ENCODE measurements around the gene GTF2A2.
"Not testable (repeated sequence)": the region's sequence is repeated elsewhere in the genome, so short reads cannot be mapped to it uniquely, and the experiment has no call there.

The GTF2A2 gene

GRCh38 chr15:59701880-59702279, 44.6 kb upstream of the GTF2A2 start:
- Histone ChIP-seq H3K79me2 (ENCODE audit: insufficient read depth, low read length) (no peaks in the 10 kb centered on the region), H3K9ac (ENCODE audit: low read length) (no peak overlapping the region), H3F3A (ENCODE audit: insufficient read depth) (no peaks in the 10 kb centered on the region), H3K9me3 (ENCODE audit: insufficient read depth, low read length) (no peaks in the 10 kb centered on the region), H4K20me1 (ENCODE audit: low read depth, low read length) (peaks cover 4% of the 10 kb centered on the region; the same call in 1 of the 2 replicates), H3K36me3 (ENCODE audit: low read length) (no peaks in the 10 kb centered on the region), H3K9me2 (replicated peaks; ENCODE audit: insufficient read depth, low read length) (no peaks in the 10 kb centered on the region), H2AFZ (ENCODE audit: low read depth, low read length, severe bottlenecking) (no peak overlapping the region), H3K27me3 (ENCODE audit: low read length) (no peaks in the 10 kb centered on the region; the same call in 1 of the 2 replicates), H3K4me2 (ENCODE audit: low read depth, low read length, poor library complexity, severe bottlenecking) (no peak overlapping the region), H3K4me3 (ENCODE audit: insufficient read depth, low read length, poor library complexity, severe bottlenecking) (no peak overlapping the region), H3K27ac (ENCODE audit: low read depth, low read length) (no peak overlapping the region)
- no peak for TF ChIP-seq EZH2phosphoT487 (conservative IDR thresholded peaks at IDR 0.05; ENCODE audit: low read length)
- no peak for TF ChIP-seq CTCF (IDR thresholded peaks at IDR 0.05; ENCODE audit: insufficient read depth, low read length, poor library complexity, severe bottlenecking)

GRCh38 chr15:59699810-59700431, 42.6 kb upstream of the GTF2A2 start:
- no peaks in the 10 kb centered on the region for H3K79me2 ChIP-seq (ENCODE audit: insufficient read depth, low read length)
- peaks cover 4% of the 10 kb centered on the region; the same call in 1 of the 2 replicates for H4K20me1 ChIP-seq (ENCODE audit: low read depth, low read length)
- no peak overlapping the region for H2AFZ ChIP-seq (ENCODE audit: low read depth, low read length, severe bottlenecking)
- no peaks in the 10 kb centered on the region for H3F3A ChIP-seq (ENCODE audit: insufficient read depth)
- no peaks in the 10 kb centered on the region for H3K9me3 ChIP-seq (ENCODE audit: insufficient read depth, low read length)
- H3K27ac ChIP-seq (ENCODE audit: low read depth, low read length): no peak overlapping the region
- H3K4me3 ChIP-seq (ENCODE audit: insufficient read depth, low read length, poor library complexity, severe bottlenecking): no peak overlapping the region
- no peak overlapping the region for H3K4me2 ChIP-seq (ENCODE audit: low read depth, low read length, poor library complexity, severe bottlenecking)
- no peaks in the 10 kb centered on the region; the same call in 1 of the 2 replicates for H3K27me3 ChIP-seq (ENCODE audit: low read length)
- no peaks in the 10 kb centered on the region for H3K9me2 ChIP-seq (replicated peaks; ENCODE audit: insufficient read depth, low read length)
- TF ChIP-seq EZH2phosphoT487 (conservative IDR thresholded peaks at IDR 0.05; ENCODE audit: low read length): no peak
- TF ChIP-seq CTCF (IDR thresholded peaks at IDR 0.05; ENCODE audit: insufficient read depth, low read length, poor library complexity, severe bottlenecking): no peak
- H3K9ac ChIP-seq (ENCODE audit: low read length): no peak overlapping the region
- H3K36me3 ChIP-seq (ENCODE audit: low read length): no peaks in the 10 kb centered on the region

DNA sequence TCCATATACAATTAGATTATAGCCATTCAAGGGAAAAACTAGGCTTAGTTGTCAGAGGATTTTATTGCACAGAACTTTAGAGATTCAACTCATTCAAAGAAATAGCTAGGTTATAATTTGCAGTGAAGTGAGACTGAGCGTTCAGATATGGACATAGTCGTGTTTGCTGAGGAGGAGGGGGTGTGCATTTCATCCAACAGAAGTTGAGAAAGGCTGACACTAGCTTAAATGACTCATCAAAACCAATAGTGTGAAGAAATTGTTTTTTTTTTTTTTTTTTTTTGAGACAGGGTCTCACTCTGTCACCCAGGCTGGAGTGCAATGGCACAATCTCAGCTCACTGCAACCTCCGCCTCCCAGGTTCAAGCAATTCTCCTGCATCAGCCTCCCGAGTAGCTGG, 40.8 kb upstream of the GTF2A2 start:
- H3F3A ChIP-seq (ENCODE audit: insufficient read depth); H3K9me2 ChIP-seq (replicated peaks; ENCODE audit: insufficient read depth, low read length); H3K36me3 ChIP-seq (ENCODE audit: low read length); H3K4me3 ChIP-seq (ENCODE audit: insufficient read depth, low read length, poor library complexity, severe bottlenecking); H2AFZ ChIP-seq (ENCODE audit: low read depth, low read length, severe bottlenecking); H4K20me1 ChIP-seq (ENCODE audit: low read depth, low read length); H3K27me3 ChIP-seq (ENCODE audit: low read length); H3K9ac ChIP-seq (ENCODE audit: low read length); H3K79me2 ChIP-seq (ENCODE audit: insufficient read depth, low read length); H3K27ac ChIP-seq (ENCODE audit: low read depth, low read length); H3K9me3 ChIP-seq (ENCODE audit: insufficient read depth, low read length); H3K4me2 ChIP-seq (ENCODE audit: low read depth, low read length, poor library complexity, severe bottlenecking): not testable (repeated sequence)

DNA sequence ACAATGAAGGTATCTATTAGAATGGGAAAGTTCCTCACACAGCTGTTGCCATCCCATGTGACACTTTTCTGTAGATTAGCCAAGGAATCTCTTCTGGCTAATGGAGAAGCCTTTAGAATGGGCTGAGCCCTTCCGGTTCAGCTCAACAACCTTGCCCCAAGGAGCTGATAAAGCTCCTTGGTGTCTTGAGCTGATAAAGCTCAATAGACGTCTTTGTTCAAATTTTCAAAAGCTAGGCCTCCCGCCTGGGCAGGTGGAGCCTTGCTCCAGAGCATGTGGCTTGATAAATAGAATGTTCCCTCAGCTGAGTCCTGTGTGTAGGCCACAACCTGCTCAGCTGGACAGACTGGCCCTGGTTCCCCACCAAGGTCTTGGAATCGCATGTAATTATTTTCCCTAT, 39.0 kb upstream of the GTF2A2 start:
- H3K9ac ChIP-seq (ENCODE audit: low read length): no peak overlapping the region
- H4K20me1 ChIP-seq (ENCODE audit: low read depth, low read length): no peaks in the 10 kb centered on the region
- no peaks in the 10 kb centered on the region for H3K27me3 ChIP-seq (ENCODE audit: low read length)
- H3K4me3 ChIP-seq (ENCODE audit: insufficient read depth, low read length, poor library complexity, severe bottlenecking): no peak overlapping the region
- no peaks in the 10 kb centered on the region for H3K9me2 ChIP-seq (replicated peaks; ENCODE audit: insufficient read depth, low read length)
- no peak overlapping the region for H2AFZ ChIP-seq (ENCODE audit: low read depth, low read length, severe bottlenecking)
- no peak overlapping the region for H3K4me2 ChIP-seq (ENCODE audit: low read depth, low read length, poor library complexity, severe bottlenecking)
- no peak overlapping the region for H3K27ac ChIP-seq (ENCODE audit: low read depth, low read length)
- H3K9me3 ChIP-seq (ENCODE audit: insufficient read depth, low read length): no peaks in the 10 kb centered on the region
- TF ChIP-seq CTCF (IDR thresholded peaks at IDR 0.05; ENCODE audit: insufficient read depth, low read length, poor library complexity, severe bottlenecking): no peak
- no peak for TF ChIP-seq EZH2phosphoT487 (conservative IDR thresholded peaks at IDR 0.05; ENCODE audit: low read length)
- H3F3A ChIP-seq (ENCODE audit: insufficient read depth): peaks cover 1% of the 10 kb centered on the region; the same call in 1 of the 2 replicates
- no peaks in the 10 kb centered on the region for H3K36me3 ChIP-seq (ENCODE audit: low read length)
- H3K79me2 ChIP-seq (ENCODE audit: insufficient read depth, low read length): no peaks in the 10 kb centered on the region
